C4-2B (cell line): ENCODE measurements around the gene RITA1.
"Not testable (repeated sequence)": the region's sequence is repeated elsewhere in the genome, so short reads cannot be mapped to it uniquely, and the experiment has no call there.

Experiments used
- H3K27ac ChIP-seq: fragments of 450-650 bp; 2 replicates; pipeline ENCODE4 v1.5.1; 2017
- ZFX ChIP-seq: fragments of 450-650 bp; IDR thresholded peaks from 2 replicates; pipeline ENCODE4 v1.6.1; 2017
- TF ChIP-seq, protein P1 (sequence below): fragments of 450-650 bp; conservative IDR thresholded peaks from 2 replicates; pipeline ENCODE4 v1.5.1; 2017; ENCODE audit warnings: mild to moderate bottlenecking

RITA1 gene, protein sequence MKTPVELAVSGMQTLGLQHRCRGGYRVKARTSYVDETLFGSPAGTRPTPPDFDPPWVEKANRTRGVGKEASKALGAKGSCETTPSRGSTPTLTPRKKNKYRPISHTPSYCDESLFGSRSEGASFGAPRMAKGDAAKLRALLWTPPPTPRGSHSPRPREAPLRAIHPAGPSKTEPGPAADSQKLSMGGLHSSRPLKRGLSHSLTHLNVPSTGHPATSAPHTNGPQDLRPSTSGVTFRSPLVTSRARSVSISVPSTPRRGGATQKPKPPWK

DNA sequence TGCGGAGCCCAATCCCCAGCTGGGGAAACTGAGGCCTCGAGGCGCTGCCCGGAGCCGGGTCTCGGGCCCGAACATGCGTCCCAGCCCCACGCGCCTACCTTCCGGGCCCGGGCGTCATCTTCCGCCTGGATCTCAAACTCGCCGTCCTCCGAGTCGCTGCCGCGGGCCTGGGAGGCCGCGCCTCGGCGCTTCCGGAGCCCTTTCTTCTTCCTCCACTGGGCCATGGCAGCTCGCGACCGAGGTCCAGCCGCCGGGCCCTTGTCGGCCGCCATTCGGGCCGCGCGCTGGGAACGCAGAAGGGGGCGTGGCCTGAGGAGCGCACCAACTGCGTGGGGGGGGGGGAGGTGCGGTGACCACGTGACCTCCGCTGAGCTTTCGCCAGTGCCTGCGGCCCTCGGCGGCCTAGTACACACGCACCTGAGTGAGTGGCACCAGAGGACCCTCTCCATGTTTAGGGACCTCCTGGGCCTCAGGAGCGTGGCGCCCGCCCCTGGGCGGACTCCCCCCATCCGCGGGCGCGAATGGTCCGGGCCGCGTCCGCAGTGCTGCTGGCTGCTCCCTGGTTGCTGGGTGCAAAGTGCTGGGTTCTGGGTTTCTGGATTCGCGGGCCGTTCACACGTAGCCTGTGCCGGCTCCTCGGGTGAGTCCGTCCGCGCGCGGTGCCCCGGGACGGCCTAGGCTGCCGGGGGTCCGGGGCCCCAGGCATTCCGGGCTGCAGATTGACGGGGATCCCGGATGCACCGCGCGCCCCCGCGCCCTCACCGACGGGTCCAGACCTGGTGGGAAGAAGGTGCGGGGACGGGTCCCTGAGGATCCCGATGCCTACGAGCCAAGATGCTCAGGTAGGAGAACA lies at the start of gene RITA1, which contains the start of gene DDX54:
Gene RITA1 (plus strand): TSS at position 542 of the 853 bp plus-strand sequence. CDS start 1,026 bp downstream, outside the sequence.
Gene DDX54 (minus strand): TSS at position 299 of the 853 bp plus-strand sequence. CDS start 27 bp downstream, at position 272.
- H3K27ac ChIP-seq: peak within 1 kb of the TSS; percentile 94
- TF ChIP-seq, protein P1, sequence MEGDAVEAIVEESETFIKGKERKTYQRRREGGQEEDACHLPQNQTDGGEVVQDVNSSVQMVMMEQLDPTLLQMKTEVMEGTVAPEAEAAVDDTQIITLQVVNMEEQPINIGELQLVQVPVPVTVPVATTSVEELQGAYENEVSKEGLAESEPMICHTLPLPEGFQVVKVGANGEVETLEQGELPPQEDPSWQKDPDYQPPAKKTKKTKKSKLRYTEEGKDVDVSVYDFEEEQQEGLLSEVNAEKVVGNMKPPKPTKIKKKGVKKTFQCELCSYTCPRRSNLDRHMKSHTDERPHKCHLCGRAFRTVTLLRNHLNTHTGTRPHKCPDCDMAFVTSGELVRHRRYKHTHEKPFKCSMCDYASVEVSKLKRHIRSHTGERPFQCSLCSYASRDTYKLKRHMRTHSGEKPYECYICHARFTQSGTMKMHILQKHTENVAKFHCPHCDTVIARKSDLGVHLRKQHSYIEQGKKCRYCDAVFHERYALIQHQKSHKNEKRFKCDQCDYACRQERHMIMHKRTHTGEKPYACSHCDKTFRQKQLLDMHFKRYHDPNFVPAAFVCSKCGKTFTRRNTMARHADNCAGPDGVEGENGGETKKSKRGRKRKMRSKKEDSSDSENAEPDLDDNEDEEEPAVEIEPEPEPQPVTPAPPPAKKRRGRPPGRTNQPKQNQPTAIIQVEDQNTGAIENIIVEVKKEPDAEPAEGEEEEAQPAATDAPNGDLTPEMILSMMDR: no peak
- TF ChIP-seq ZFX: peak; percentile 96

DNA sequence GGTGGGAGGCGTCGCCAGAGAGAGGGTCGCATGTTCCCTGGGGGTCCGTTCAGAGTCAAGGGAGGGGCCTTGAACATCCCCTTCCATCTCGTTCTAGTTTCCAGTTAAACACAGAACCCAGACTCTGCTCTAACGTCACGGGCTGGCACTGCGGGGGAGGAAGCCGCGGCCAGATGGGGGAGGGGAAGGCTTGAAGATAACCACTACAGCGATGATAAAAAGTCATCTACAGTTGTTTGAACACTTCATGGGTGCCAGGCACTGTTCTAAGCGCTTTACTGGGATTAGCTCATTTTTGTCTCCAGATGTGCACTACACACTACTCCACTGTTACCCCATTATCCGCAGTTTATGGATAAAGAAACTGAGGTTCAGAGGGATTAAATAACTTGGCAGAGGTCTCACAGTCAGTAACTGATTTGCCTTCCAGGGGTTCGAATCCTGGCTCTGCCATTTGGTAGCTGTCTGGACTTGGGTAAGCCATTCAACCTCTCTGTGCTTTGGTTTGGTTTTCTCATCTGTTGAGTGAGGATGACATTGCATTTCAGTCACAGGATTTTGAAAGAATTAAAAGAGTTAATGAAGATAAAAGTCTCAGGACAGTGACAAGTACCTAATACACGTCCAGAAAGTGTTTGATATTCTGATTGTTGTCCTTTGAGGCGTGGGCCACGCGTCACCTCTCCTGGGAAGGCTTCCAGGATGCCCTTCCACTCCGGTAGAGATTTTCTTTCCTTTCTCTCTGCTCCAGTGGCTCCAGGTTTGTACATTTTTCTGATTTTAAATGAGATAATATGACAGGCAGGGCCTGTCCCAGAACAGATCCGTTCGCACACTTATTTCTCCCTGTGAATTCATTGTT lies 49.2 kb upstream of the RITA1 start:
- peak overlapping the region; percentile 27; the same call in 1 of the 2 replicates for H3K27ac ChIP-seq
- TF ChIP-seq, protein P1: no peak
- TF ChIP-seq ZFX: no peak

DNA sequence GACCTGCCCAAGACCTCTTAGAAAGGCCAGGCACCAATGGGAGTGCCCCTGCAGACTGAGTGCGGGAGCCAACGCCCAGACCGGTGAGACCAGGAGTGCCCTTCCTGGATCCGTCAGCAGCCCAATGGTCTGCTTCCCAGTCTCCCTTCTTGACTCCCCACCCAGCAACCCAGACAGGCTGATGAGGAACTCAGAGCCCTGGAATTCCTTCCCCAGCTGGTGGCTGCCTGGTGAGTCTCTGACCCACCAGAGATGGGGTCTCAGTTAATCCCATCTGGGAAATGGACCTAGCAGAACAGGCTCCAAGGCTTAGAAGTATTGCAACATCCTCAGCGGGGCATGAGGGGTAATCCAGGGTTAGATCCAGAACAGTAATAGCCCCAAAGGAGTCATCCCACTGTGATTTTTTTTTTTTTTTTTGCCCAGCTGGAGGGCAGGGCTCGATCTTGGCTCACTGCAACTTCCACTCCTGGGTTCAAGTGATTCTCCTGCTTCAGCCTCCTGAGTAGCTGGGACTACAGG lies 48.5 kb upstream of the RITA1 start:
- TF ChIP-seq, protein P1: no peak
- TF ChIP-seq ZFX: no peak
- peak overlapping the region; percentile 27; the same call in 1 of the 2 replicates for H3K27ac ChIP-seq

DNA sequence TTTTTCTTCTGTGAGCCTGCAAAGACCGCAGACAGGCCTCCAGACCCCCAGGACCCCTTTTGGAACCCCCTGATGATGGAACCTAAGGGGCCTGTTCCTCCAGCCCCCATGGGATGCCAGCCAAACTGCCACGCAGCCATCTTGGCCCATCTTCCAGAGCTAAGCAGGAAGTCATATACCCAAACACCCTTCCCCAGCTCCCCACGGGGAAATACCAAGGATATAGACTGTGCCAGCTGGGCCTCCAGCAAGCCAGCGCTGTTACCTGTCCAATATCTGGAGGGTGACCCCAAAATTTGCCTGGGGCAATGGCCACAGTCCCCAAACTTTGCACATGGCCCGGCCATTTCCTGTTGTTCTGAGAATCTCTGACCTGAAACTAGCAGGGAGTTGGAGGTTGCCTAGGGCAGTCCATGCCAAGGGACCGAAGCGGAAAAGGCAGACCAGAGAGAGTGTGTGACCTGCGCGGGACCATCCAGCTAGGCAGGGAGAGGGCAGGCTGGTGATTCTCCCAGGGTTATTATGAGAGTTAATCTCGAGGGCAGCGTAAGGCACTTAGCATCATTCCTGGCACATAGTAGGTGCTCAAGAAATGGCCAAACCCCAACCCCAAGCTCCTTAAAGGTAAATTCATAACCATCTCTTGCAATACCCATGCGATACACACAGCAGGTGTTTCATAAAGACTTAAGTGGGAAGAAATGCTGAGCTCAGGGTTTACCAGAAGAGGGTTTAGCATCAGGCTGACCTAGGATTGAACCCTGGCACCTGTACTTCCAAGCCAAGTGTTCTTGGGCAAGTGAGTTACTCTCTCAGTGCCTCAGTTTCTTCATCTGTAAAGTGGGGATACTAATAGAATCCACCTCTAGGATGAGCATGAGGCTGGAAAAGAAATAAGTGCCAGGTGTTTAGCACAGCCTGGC lies 47.4 kb upstream of the RITA1 start:
- TF ChIP-seq, protein P1: no peak
- no peak for TF ChIP-seq ZFX
- H3K27ac ChIP-seq: no peak overlapping the region

DNA sequence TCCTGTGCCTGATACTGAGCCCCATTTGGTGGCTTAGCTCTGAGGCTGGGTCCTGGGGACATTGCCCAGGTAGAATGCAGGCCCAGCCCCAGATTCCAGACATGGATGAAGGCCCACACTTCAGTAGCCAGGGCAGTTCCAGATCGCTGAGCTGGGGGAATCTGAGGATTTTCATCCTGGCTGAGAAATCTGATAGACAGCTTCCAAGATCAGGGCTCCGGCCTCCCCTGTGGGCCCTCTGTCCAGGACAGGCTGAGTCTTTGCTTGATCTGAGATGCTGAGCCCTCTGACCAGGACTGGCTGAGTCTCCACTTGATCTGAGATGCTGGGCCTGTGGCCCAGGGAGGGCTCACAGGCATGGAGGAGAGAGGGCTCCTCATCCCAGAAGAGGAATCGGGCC lies 46.7 kb upstream of the RITA1 start:
- H3K27ac ChIP-seq: no peak overlapping the region
- TF ChIP-seq ZFX: no peak
- TF ChIP-seq, protein P1: no peak

DNA sequence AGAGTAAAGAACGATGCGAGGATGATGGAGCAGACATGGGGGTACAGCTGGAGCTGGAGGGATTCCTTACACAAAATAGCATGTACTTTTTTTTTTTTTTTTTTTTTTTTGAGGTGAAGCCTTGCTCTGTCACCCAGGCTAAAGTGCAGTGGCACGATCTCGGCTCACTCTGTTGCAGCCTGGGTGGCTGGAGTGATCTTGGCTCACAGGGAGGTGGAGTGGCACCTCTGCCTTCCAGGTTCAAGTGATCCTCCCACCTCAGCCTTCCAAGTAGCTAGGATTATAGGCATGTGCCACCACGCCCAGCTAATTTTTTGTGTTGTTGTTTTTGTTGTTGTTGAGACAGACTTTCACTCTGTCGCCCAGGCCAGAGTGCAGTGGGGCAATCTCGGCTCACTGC lies 44.8 kb upstream of the RITA1 start:
- no peak overlapping the region for H3K27ac ChIP-seq
- TF ChIP-seq, protein P1: no peak
- TF ChIP-seq ZFX: no peak

DNA sequence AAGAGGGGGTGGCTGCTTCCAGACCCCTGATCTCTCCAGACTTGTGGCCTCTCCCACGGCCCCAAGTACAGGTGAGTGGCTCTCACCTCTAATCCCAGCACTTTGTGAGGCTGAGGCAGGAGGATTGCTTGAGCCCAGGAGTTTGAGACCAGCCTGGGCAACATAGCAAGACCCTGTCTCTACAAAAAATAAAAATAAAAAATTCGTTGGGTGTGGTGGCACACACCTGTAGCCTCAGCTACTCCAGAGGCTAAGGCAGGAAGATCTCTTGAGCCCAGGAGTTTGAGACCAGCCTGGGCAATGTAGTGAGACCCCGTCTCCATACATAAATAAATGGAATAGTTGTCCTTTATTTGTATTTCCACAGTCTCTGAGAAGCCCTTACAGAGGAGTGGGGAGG lies 43.8 kb upstream of the RITA1 start:
- H3K27ac ChIP-seq: not testable (repeated sequence)
